HCT116 (cell line): ENCODE measurements around the gene CXCL9.
"Not testable (repeated sequence)": the region's sequence is repeated elsewhere in the genome, so short reads cannot be mapped to it uniquely, and the experiment has no call there.

Source experiments
- CTCF ChIP-seq, 3 experiments: fragments of 200-600 bp in 1 of 3; sonication (generic) in 1 of 3; IDR thresholded peaks in 2 of 3; conservative IDR thresholded peaks in 1 of 3; 2 replicates each; pipeline ENCODE4 v1.5.1; 2012 to 2017; ENCODE audit warnings: low read depth in 2 of 3, low read length in 2 of 3, antibody characterized with exemption in 1 of 3, borderline replicate concordance in 1 of 3, control low read depth in 1 of 3, mild to moderate bottlenecking in 1 of 3, mixed read lengths in 1 of 3, mixed run types in 1 of 3, moderate library complexity in 1 of 3; ENCODE audit not compliant: insufficient read depth in 1 of 3
- EZH2 ChIP-seq: fragments of 200-600 bp; sonication (generic); IDR thresholded peaks from 2 replicates; pipeline ENCODE4 v1.6.1; 2017; ENCODE audit warnings: antibody characterized with exemption, mixed run types
- MAX ChIP-seq: IDR thresholded peaks from 2 replicates; pipeline ENCODE4 v1.6.1; 2012
- POLR2A ChIP-seq: IDR thresholded peaks from 2 replicates; pipeline ENCODE4 v1.7.0; 2011; ENCODE audit warnings: borderline replicate concordance; ENCODE audit not compliant: insufficient read depth, insufficient read length; ENCODE audit errors: extremely low read depth
- POLR2AphosphoS5 ChIP-seq: IDR thresholded peaks from 2 replicates; pipeline ENCODE4 v1.6.1; 2011; ENCODE audit warnings: mild to moderate bottlenecking, low read depth, low read length, moderate library complexity
- RAD21 ChIP-seq: IDR thresholded peaks from 2 replicates; pipeline ENCODE4 v1.6.1; 2012; ENCODE audit warnings: low read depth, mild to moderate bottlenecking
- REST ChIP-seq: IDR thresholded peaks from 2 replicates; pipeline ENCODE4 v1.6.1; 2012; ENCODE audit warnings: low read depth
- SIN3A ChIP-seq: IDR thresholded peaks from 2 replicates; pipeline ENCODE4 v1.6.1; 2012; ENCODE audit warnings: low read depth
- SP1 ChIP-seq: IDR thresholded peaks from 2 replicates; pipeline ENCODE4 v1.6.1; 2012; ENCODE audit warnings: low read depth
- TCF7L2 ChIP-seq: IDR thresholded peaks from 2 replicates; pipeline ENCODE4 v1.7.0; 2011; ENCODE audit warnings: borderline replicate concordance, inconsistent platforms; ENCODE audit not compliant: insufficient read depth, insufficient read length; ENCODE audit errors: extremely low read depth
- YY1 ChIP-seq: IDR thresholded peaks from 2 replicates; pipeline ENCODE4 v1.6.1; 2011; ENCODE audit warnings: low read length, low read depth, moderate library complexity, mild to moderate bottlenecking; ENCODE audit not compliant: insufficient replicate concordance; ENCODE audit errors: extremely low read depth
- ZBTB33 ChIP-seq: IDR thresholded peaks from 2 replicates; pipeline ENCODE4 v1.6.1; 2011; ENCODE audit warnings: mild to moderate bottlenecking, low read length, moderate library complexity; ENCODE audit not compliant: insufficient replicate concordance; ENCODE audit errors: extremely low read depth
- ZFX ChIP-seq: fragments of 450-650 bp; IDR thresholded peaks from 2 replicates; pipeline ENCODE4 v1.6.1; 2017
- ZNF274 ChIP-seq: fragments of 200-500 bp; sonication (Bioruptor generic); IDR thresholded peaks from 2 replicates; pipeline ENCODE4 v1.6.1; 2014; ENCODE audit warnings: mild to moderate bottlenecking, low read depth, low read length, inconsistent platforms

GRCh38 chr4:75962072-75962471 lies 45.2 kb downstream of the CXCL9 start:
- TF ChIP-seq ZFX; CTCF (IDR thresholded peaks at IDR 0.05 in 2 of 3, conservative IDR thresholded peaks at IDR 0.05 in 1 of 3; ENCODE audit: borderline replicate concordance in 1 of 3, insufficient read depth in 1 of 3, low read depth in 2 of 3, low read length in 2 of 3); POLR2A; RAD21; SIN3A; TCF7L2; ZNF274; YY1; SP1; POLR2AphosphoS5; REST; ZBTB33; MAX; EZH2: not testable (repeated sequence)
